NCI-H1436 (cell line): ENCODE data around the gene TMEM18.
"Not testable (repeated sequence)": the region's sequence is repeated elsewhere in the genome, so short reads cannot be mapped to it uniquely, and the experiment has no call there.

Source experiments
- DNase-seq: peaks from one replicate; lab custom pipeline; 2025; lab: John Stamatoyannopoulos, UW

Gene TMEM18

DNA sequence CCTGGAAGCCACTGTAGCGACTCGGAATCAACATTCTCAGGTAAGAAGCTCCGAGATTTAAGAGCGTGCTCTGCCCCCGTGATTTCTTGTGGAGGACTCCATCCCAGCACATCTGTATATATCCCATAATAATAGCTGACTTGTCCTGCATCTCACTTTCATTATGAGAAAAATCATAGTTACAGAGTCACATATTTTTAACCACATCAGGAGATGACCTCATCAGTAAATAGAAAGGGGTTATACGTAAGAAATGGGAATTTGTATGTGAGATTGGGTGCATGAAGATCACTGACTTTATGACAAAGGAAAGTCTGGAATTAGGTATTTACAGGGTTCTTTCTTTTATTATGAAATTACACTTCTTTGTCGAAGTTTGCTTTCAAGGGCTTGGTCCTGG is 16.4 kb upstream of the TMEM18 start:
- DNase-seq = no peak

DNA sequence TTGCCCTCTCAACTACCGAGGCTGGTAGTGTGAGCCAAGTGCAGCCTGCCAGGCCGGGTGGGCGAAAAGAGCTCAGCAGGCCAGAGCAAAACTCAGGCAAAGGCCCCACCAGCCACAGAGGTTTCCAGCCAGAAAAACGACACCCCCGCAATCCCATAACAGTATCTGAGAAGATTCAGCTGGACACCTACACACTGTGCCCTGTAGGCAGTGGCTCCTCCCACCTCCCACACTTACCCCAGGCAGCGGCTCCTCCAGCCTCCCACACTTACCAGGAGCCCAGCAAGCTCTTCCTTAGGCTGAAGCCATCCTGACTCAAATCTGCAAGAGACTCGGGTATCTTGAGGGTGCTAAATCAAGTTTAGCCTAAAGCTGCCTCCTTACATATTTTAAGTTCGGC is 15.6 kb upstream of the TMEM18 start:
- no peak for DNase-seq

DNA sequence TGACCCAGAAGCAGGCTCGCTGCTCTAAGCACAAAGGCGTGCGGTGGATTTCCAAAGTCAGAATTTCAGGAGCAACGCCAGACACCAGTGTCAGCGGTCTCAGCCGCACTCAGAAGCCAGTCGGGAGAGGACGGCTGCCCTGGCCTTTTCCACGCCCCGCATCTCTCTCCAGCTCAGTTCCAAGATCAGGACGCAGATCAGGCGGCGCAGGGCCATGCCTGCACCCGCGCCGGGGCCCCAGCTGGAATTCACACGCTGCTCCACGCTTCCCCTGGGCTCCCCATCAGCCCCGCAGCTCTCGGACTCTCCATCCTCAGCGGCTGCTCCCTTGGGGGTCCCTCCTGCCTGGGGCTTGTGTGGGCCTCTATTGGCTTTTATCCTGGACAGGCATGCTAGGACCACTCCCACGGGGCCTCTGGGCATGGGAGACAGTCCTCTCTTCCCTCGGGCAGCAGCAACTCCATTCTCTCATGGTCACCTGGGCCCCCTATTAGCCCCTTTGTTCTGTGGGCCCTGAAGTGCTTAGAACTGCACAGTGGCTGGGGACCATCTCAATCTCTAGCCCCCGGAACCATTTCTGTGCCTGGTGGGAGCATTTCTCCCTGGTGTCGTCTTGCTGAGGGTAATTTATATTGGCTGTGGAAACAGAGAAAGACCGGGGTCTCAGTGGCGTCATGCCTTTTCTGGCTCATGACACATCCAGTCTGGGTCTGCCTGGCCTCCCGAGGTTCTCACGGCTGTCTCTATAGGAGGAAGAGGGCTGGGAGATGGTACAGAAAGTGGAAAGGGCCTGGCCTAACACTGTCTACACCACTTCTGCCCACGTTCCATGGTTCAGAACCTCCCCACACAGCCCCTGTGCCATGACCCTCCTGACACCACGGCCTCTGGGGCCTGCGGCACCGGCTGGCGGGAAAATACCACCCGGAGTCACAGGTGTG is 14.9 kb upstream of the TMEM18 start:
- DNase-seq = no peak

DNA sequence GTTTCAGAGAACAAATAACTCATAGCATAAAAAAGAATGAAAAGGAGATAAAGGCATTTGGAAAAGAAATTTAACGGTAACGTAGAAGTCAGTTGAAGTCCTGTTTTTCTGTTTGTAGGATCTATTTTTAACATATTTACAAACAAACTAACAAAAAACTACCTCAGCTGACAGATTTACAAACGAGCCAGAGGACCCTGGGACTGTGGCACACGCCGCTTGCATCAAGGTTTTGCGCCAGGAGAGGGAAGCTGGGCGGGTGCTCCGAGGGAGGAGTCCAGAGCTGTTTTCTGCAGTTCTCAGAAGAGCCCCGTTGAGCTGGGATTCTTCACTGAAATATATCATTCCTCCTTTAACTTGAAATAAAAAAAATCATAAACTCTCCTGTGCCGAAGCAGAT is 13.6 kb upstream of the TMEM18 start:
- DNase-seq = no peak

DNA sequence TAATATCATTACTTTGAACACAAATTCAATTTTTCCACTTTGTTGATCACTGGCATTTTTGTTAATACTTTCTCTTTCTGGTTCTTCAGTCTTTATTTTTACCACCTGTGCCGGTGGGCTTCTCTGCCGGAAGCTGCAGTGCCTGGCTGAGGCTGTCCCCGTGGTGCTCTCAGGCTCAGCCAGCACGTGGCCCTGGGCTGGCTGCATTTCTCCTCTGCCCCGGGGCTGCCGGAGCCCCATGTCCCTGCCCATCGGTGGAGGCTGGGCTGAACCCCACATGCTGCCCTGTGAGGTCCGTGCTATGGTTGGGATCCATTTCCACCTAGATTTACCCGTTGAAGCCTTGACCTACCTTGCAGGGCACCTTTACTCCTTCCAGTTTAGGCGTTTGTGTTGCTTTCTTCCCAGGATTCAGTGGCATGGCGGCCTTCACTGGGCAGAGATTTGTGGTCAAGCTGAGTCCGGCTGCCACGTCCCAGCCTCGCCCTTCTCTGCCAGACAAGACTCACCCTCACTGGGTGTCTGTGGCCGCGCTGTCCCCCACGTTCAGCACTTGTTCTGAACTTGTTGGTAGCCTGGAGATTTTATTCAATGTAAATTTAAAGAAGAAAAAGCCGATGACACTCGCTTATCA is 12.8 kb upstream of the TMEM18 start:
- no peak for DNase-seq

DNA sequence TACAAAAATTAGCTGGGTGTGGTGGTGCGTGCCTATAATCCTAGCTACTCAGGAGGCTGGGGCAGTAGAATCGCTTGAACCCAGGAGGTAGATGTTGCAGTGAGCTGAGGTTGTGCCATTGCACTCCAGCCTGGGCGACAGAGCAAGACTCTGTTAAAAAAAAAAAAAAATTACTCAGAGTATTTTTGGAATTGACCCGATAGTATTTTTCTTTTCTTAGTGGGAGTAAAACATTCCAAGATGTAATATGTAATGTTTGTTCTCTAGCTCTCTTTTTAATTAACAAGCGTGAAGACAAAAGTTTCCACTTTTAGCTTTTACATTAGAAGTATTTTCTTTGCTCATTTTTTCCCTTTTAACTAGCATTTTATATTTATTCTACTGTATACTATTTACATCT is 12.0 kb upstream of the TMEM18 start:
- DNase-seq = no peak

DNA sequence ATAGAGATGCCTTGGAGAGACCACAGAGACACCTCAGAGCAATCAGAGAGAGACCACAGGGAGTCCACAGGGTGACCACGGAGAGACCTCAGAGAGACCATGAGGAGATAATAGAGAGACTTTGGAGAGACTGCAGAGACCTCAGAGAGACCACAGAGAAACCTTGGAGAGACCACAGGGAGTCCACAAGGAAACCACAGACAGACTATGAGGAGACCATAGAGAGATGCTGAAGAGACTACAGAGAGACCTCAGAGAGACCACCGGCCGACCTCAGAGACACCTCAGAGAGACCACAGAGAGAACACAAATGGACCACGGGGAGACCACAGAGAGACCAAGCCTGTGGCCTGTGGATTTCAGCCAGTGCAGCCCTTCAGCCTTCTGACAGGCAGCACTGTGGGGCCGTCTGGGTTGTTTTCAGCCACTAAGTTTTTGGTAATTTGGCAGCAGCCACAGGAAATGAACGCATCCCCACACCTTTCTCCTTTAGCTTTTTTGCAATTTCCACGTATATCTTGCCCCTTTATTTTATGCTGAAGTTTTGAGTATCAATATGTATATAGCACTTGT is 11.4 kb upstream of the TMEM18 start:
- DNase-seq = no peak

DNA sequence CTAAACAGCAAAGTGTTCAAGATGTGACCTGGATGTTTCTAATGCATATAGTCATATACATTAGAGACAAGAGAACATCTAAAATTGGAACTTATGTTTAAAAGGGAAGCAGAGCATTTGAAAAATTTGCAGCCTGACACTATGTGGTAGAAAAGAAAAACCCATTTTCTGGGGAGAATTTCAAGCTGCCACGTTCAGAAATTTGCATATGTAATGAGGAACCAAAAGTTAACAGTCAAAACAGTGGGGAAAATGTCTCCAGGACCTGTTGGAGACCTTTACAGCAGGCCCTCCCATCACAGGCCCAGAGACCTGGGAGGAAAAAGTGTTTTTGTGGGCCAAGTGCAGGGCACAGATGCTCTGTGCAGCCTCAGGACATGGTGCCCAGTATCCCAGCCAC is 8.2 kb upstream of the TMEM18 start:
- DNase-seq = no peak

DNA sequence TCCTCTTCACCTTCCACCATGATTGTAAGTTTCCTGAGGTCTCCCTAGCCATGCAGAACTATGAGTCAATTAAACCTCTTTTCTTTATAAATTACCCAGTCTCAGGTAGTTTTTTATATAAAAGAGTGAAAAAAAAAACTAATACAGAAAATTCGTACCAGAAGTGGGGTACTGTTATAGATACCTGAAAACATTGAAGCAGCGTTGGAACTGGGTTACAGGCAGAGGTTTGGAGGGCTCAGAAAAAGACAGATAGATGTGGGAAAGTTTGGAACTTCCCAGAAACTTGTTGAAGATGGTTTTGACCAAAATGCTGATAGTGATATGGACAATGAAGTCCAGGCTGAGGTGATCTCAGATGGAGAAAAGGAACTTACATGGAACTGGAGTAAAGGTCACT is 7.7 kb upstream of the TMEM18 start:
- DNase-seq = not testable (repeated sequence)

DNA sequence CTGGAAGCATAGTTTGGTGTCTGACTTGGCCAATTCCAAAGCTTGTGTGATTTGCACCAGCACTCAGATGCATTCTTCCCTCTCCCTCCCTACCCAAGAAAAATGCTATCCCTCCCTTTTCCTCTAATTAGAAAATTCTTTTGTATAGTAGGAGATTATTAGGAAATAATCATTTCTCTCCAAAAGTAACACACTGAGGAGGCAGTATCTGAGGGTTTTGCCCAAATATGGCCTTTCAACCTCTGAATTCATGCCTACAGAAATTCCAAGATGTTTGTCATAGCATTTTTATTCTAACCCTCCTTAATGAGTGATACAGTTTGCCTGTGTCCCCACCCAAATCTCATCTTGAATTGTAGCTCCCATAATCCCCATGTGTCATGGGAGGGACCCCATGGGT is 5.0 kb upstream of the TMEM18 start:
- DNase-seq = no peak

DNA sequence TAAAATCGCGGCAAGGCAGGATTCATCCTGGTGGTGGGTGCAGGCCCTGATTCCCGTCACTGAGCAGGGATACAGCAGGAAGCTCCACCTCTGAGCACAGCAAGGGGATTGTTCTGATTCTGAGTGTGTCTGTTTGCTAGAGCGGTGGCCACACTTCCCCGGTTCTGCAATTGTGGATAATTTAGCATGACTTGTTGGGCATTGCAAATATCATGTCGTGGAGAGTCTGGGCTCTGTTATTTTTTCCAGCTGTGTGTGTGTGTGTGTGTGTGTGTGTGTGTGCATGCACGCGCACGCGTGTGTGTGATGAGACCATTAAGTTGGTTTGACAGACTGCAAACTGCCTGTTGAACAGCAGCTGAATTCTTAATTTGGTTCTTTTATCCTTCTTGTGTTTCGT is 4.1 kb upstream of the TMEM18 start:
- no peak for DNase-seq

DNA sequence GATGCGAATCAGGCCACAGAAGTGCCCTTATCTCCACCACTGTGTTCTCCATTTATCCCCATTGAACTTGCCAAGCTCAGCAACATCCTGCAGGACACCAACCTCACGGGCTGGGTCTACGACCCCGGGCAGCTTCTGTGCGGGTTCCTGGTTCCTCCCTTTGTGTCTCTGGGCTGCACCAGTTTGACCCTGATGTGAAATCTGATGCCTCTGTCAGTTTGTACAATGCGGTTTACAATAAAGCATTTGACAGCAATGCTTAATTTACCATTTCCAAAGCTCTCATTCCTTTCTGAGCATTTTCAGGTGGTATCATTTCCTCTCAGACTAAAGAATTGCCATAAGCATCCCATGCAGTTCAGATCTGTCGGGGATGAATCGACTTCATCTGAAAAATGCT is 3.3 kb upstream of the TMEM18 start:
- DNase-seq = no peak

DNA sequence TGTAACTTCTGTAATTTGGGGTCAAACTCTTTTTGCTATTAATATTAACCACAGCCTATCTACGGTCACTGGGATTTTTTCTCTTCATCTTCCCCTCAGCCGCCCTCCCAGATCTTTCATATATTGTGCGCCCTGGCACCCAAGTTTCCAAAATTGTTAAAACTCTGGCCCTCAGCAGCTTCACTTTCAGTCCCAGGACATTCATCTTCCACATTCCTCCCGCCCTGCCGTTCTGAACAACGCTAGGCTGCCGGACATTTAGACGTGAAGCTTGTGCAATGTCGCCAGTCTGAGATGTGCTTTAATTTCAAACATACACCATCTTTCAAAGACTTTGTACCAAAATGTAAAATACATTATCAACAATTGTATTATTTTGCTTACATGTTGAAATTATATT is 1.8 kb upstream of the TMEM18 start:
- DNase-seq = no peak

DNA sequence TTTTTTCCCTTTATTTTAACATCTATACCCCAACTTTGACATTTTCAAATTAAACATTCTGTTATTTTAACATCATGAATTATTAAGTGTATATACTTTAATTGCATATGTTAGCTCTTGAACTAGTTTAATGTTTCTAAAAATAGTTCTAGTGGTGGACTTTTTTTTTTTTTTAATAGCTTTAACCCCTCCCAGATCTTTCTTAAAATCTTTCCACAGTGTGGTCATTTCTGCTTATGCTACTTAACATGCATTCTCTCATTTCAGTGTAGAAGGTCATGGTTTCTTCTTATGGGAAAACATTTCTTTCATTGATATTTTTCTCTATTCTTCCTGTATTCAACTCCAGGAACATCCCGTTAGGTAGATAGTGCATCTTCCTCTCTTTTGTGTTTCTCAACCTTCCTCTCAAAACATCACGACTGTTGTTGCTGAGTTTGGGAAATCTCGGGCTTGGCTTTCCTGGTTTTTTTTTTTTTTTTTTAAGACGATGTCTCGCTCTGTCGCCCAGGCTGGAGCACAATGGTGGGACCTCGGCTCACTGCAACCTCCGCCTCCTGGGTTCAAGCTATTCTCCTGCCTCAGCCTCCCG is 849 bp upstream of the TMEM18 start:
- no peak for DNase-seq

DNA sequence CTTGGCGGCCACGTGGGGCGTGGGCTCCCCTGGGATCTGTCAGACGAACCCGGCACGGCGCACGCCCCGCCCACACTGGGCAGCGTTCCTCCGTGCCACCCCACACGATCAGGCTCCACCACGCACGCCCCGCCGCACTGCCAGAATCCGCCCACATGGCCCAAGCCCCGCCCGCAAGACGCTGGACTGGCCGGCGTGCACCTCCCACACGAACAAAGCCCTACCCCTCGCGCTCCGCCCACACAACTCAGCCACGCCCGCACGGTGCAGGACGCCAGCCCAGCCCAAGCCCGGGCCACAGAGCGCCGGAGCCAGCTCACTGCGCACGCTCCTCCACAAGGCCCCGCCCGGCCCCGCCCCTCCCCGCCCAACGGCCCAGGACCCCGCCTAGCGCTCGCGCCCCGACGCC is 555 bp downstream of the TMEM18 start:
- DNase-seq = peak; percentile 94

DNA sequence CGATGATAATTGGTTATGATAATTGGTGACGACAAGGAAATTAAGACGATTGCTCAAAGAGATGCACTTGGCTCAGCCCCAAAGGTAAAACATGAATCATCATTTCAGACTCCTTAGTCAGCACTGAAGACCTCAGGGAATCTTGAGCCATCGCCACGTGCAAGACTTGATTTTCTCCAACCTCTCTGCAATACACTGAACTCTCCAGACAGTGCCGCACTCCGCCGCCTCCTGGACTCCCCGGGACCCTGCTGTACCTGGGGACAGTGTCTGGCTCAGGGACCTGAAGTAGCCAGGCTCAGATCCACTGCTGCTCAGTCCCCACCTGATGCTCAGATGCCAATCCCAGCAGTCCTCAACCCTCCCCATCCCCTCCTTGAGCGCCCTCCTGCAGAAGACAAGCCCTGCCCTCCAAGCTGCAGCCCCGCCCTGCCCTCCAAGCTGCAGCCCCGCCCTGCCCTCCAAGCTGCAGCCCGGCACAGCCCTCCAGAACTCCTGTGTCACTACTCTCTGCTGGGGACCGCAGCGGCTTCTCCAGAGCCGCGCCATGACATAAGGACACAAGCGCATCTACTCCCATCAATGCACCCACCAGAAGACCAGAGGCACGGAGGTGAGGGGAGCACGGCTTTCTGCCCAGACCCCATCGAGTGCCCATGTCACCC is 1.1 kb downstream of the TMEM18 start:
- peak; percentile 60 for DNase-seq

DNA sequence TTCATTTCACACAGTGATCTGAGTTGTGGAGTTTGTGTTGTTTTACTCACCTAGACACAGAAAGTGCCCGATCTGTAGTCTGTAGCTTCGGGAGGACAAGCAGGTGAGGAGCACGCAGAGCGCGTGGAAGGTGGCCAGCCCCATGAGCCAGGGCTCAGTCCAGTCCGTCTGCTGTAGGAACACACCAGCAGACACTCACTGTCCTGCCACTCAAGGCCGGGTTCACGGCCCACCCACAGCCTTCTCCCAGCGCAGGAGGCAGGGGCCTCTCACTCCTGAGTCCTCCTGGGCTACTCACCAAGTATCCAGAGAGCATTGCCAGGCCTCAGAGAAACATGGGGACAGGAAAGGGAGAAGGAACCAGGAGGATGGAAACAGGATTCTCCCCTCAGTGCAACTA is 1.7 kb downstream of the TMEM18 start:
- no peak for DNase-seq

DNA sequence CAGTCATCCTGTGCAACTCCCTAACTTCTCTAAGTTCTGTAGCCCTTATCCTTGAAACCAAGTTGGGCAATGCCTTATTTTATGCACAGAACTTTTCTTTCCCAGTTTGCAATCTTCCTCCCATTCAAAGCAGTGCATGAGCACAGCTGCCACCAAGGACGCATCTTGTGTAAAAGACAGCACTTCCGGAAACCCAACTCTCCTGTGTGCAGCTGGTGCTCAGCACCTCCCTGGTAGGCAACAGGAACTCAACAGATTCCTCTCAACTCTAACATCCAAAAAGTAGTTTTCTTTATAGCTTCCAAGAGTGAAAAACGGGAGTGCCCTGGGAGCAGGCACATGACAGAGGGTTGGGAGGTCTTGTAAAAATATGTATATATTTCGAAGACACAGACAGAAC is 2.2 kb downstream of the TMEM18 start:
- no peak for DNase-seq

DNA sequence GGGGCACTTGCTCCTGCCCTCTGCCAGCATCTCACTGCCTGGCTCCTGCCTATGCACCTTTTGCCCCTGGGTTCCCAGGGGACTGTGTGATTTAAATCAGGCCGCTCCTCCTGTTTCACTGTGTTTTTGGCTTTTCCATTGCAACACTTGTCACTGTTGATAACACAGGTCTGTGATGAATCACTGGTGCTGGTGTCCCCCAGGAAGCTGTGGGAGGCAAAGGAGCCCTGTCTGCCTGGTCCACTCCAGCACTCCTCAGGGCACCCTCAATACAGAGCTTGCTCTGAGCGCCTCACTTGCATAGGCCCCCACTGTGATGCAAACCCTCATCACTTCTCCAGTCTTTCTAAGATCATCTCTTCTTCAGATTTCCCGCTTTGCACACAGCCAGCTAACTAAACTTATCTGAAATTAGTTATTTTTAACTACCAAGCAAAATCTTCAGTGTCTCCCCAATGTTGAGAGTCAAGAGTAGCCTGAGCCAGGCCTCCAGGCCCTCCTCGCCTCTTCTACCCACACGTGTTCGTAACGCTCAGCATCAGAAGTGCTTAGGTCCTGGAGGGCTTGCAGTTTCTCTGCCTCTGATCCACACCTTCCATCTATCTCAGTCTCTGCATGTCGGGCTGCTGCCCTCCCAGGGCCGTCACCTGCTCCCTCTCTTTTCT is 2.8 kb downstream of the TMEM18 start:
- no peak for DNase-seq

DNA sequence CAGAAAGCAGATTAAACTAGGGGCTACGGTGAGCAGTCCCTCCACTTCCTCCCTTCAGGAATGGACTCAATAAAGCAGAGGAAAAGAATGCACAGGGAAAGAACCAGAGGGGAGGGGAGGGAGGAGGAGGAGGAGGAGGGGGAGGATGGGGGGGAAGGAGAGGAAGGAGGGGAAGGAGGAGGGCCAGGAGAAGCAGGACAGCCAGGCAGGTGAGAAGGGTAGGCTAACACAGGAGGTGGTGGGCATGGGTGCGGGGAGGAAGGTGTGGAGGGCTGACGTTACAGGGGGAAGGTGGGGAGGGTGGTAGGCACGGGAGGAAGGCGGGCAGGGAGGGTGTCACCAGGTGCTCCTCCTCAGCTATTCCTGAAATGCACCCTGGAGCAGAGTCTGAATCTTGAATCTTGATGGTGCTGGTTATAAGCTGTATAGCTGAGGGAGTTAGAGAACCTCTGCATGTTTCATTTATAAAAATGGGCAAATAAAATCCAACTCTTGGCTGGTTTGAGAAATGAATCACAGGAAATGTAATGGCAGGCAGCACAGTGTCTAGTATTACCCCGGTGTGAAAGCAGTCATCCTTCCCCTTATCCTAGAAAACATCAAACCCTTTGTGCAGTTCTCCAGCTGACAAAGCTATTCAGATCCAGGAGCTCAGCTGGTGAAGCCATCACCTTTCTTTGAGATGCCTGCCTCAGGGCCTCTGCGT is 3.4 kb downstream of the TMEM18 start:
- DNase-seq = no peak

DNA sequence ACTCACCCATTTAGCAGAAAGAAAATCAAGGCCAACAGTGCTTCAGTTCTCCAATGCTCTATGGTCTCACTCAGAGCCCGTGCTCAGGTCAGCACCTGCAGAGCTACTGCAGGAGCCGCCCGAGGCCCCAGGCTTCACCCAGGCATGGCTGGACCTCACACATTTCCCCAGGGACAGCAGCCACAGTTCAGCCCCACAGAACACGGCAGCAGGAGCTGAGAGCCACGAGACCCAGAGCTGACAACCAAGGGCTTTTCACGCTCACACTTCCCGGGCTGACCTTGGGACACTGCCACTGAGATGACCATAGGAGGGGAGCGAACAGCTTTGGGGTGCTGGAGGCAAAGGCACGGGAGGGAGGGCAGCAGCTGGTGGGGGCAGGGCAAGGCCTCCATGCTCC is 4.2 kb downstream of the TMEM18 start:
- DNase-seq = no peak
